ENCODE measurements around the gene SYF2.

SYF2 gene

GRCh38 chr1:25206201-25206600 lies 26.1 kb downstream of the SYF2 start:
- no peak overlapping the region for H3K4me3 ChIP-seq (ENCODE audit: low read length)
- TF ChIP-seq CTCF (IDR thresholded peaks at IDR 0.05; ENCODE audit: insufficient read depth, low read depth, low read length, missing control alignments) = no peak
- DNase-seq (ENCODE audit: low read depth) = no peak

DNA sequence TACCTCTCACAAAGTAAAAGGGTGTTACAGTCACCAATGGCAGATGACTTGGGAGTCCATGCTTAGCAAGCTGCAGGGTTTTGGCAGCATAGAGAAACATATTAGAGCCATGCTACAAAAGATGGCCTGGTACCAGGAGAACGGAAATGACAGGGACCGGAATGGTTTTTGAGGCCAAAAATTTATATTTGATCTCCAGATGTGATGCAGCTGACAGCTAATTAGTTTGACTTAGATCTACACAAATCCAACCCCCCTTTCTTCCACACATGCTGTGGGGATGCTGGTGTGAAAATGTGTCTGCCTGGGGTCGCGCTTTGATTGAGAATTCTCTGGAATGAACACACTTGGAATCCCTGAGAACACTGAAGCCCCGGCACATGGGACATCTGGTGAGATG lies 26.5 kb downstream of the SYF2 start:
- DNase-seq (ENCODE audit: low read depth) = no peak
- H3K4me3 ChIP-seq (ENCODE audit: low read length) = no peak overlapping the region
- TF ChIP-seq CTCF (IDR thresholded peaks at IDR 0.05; ENCODE audit: insufficient read depth, low read depth, low read length, missing control alignments) = no peak

DNA sequence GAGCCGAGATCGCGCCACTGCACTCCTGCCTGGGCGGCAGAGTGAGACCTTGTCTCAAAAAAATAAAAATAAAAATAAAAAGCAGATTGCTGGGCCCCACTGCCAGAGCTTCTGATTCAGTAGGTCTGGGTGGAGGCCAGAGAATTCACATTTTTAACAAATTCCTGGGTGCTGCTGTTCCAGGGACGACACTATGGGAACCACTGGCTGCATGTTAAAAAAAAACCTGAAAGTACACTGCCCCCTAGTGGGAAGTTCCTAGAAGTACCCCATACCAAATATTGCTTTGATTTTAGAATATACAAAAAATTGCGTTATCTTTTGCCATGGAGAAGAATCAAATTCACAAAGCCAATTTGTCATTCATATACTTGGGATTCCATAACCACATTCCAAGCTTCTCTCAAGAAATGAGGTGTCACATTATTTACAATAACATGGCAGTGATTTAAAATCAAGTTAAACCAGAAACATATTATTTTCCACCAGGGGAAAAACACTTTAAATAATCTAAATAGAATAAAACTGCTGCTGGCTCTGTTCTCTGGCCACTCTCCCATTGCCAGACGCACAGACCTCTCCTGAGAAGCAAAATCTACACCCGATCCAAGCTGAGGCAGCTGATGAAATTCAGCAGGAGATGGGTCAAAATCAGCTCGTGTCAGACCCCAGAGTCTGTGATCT lies 27.4 kb downstream of the SYF2 start:
- DNase-seq (ENCODE audit: low read depth) = peak; percentile 53
- TF ChIP-seq CTCF (IDR thresholded peaks at IDR 0.05; ENCODE audit: insufficient read depth, low read depth, low read length, missing control alignments) = peak; percentile 66
- no peak overlapping the region for H3K4me3 ChIP-seq (ENCODE audit: low read length)

DNA sequence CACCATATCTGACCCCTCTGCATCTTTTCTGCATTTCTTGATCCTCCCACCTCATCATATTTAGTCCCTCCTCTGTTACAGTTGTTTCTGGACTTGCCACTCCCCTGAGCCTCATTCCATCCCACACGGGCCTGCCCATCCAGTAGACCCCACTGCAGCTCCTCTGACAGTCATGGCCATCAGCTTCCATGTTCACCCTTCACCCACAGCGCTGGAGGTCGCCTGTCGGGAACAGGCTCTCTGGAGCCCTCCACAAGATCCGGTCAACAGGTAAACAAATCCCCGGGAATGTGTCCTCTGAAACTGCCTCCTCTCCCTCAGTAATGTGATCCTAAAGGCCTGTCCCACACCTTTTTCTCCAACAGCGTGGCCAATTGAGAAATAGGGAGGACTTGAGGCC lies 31.3 kb downstream of the SYF2 start:
- no peak for DNase-seq (ENCODE audit: low read depth)
- H3K4me3 ChIP-seq (ENCODE audit: low read length) = no peak overlapping the region
- no peak for TF ChIP-seq CTCF (IDR thresholded peaks at IDR 0.05; ENCODE audit: insufficient read depth, low read depth, low read length, missing control alignments)

DNA sequence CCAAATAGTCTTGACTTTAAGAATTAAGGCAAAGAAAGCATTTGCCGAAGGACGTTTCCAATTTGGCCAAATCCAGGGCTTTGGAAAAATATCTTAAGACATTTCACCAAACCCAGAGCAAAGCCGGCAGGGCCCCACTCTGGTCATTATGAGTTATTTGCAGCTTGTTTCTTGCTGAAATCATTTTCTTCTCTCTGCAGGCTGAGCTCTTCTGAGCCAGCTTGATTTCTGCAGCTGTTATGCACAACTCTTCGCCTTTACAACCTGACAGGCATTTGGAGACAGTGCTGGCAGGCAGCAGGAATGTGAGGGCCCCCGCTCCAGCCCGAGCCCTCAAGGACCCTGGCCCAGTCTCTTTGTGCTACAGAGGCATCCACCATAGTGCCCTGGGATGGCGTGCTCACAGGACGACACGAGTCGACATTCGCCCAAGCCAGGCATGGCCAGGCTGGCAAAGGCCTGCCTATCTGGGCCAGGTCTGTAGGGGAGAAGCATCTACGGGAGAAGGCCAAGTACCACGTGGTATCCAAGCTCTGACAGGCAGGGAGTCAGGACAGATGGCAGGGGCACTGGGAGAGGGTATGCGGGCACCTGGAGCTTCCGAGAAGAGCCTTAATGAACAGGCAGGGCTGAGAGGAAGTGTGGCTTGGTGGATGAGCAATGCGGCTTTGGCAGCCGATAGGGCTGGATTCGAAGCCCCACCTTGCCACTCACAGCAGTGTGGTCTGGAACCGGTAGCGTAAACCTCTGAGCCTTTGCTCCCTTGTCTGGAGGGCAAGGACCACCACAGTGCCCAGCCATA lies 32.3 kb downstream of the SYF2 start:
- H3K4me3 ChIP-seq (ENCODE audit: low read length) = no peak overlapping the region
- TF ChIP-seq CTCF (IDR thresholded peaks at IDR 0.05; ENCODE audit: insufficient read depth, low read depth, low read length, missing control alignments) = no peak
- DNase-seq (ENCODE audit: low read depth) = no peak

GRCh38 chr1:25198663-25199252 lies 33.5 kb downstream of the SYF2 start:
- no peak for TF ChIP-seq CTCF (IDR thresholded peaks at IDR 0.05; ENCODE audit: insufficient read depth, low read depth, low read length, missing control alignments)
- DNase-seq (ENCODE audit: low read depth) = no peak
- no peak overlapping the region for H3K4me3 ChIP-seq (ENCODE audit: low read length)
